RWPE2 (cell line): ENCODE results near the gene CFAP100.

Experiments
- ATAC-seq: fragments of 200-7000 bp; cut with Tn5 transposase; 3 replicates; pipeline ENCODE4 v1.9.1; 2021; ENCODE audit warnings: low read depth
- DNase-seq: peaks from one replicate; pipeline ENCODE4 v3.0.0-alpha.2; 2020; ENCODE audit warnings: low spot score
- H3K27ac ChIP-seq: fragments of 450-650 bp; 2 replicates; pipeline ENCODE4 v1.5.1; 2017; ENCODE audit warnings: mild to moderate bottlenecking; ENCODE audit not compliant: poor library complexity, severe bottlenecking
- H3K27me3 ChIP-seq: fragments of 250-450 bp; sonication (Bioruptor Pico); 2 replicates; pipeline ENCODE4 v1.5.1; 2021; ENCODE audit warnings: mild to moderate bottlenecking, moderate library complexity; ENCODE audit not compliant: insufficient read depth, poor library complexity, severe bottlenecking
- H3K36me3 ChIP-seq: fragments of 250-450 bp; sonication (Bioruptor Pico); 2 replicates; pipeline ENCODE4 v1.5.1; 2020; ENCODE audit warnings: low read depth, mild to moderate bottlenecking, moderate library complexity
- H3K4me1 ChIP-seq: fragments of 250-450 bp; sonication (Bioruptor Pico); 2 replicates; pipeline ENCODE4 v1.5.1; 2021; ENCODE audit warnings: mild to moderate bottlenecking, moderate library complexity; ENCODE audit not compliant: insufficient read depth, poor library complexity, severe bottlenecking
- H3K4me3 ChIP-seq: fragments of 250-450 bp; sonication (Bioruptor Pico); 2 replicates; pipeline ENCODE4 v1.5.1; 2021; ENCODE audit warnings: mild to moderate bottlenecking, moderate library complexity; ENCODE audit not compliant: severe bottlenecking
- H3K9me3 ChIP-seq: fragments of 250-450 bp; sonication (Bioruptor Pico); 2 replicates; pipeline ENCODE4 v1.5.1; 2021; ENCODE audit warnings: mild to moderate bottlenecking, moderate library complexity; ENCODE audit not compliant: severe bottlenecking
- TF ChIP-seq, protein P1 (sequence below): fragments of 450-650 bp; IDR thresholded peaks from one replicate; pipeline ENCODE4 v1.5.1; 2017; ENCODE audit warnings: mild to moderate bottlenecking, moderate library complexity; ENCODE audit not compliant: poor library complexity, severe bottlenecking

CFAP100 gene

DNA sequence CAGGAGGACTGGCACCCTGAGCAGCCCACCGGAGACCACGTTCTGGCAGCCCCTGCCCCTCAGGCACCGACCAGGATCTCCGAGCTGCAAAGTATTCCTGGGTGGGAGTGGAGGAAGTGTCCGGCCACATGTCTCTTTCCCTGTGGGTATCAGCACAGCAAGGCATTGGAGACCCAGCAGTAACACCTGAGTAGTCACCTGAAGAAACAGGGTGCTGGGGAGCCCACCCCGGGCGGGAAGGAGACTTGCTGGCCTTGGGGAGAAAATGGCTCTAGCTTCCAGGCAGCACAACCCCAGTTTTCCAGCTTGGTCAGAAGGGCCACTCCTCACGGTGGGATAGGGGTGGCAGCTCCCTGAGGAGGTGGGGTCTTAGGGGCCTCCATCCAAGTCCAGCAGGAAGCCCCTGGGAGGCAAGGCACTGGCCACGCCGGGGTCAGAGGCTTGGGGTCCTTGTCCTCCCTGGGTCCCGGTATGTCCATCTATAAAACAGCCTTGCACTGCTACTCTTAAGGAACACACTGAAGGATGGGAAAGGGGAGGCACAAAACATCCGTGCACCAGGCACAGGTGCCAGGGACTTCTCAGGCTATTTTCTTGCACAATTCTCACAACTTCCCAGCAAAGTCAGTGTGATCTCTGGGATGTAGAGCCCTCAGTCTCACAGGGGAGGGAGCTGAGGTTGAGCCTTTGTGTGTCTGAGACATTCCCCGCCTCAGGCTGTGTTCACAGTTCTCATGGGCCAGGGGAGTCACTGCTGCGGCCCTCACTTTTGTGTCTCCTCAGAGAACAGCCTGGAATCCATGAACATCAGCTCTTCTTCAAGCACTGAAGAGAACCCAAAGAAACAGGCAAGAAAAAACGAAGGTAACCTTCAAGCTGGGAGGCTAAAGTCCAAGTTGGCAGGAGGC is 11.9 kb downstream of the CFAP100 start:
- Histone ChIP-seq H3K36me3 (no peaks in the 10 kb centered on the region), H3K27ac (no peak overlapping the region), H3K4me3 (no peak overlapping the region)

DNA sequence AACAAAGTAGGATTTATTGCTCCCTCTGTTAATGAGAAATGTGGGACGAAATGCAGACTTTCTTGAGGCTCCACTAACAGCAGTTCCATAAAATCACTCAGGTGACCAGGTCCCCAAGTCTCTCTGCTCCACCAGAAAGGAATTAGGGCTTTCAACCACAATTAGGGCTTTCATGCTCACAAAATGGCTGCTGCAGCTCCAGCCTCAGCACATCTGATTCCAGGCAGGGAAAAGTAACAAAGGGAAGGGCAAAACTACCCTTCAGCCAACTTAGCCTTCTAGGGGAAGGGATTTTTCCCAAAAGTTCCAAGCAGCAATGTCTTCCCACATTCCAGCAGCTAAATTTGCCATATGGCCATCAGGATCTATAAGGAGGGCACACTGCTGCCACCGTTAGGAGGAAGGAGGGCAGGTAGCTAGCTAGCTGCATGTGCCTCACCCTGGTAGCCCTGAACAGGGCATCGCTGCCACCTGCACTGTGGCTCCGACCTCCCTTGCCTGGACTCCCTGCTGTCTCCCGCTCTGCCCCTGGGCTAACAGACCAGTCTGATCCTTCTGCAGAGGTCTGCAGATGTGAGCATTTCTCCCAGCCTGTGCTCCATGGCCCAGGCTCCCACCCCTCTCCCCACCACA is 12.8 kb downstream of the CFAP100 start:
- TF ChIP-seq, protein P1, sequence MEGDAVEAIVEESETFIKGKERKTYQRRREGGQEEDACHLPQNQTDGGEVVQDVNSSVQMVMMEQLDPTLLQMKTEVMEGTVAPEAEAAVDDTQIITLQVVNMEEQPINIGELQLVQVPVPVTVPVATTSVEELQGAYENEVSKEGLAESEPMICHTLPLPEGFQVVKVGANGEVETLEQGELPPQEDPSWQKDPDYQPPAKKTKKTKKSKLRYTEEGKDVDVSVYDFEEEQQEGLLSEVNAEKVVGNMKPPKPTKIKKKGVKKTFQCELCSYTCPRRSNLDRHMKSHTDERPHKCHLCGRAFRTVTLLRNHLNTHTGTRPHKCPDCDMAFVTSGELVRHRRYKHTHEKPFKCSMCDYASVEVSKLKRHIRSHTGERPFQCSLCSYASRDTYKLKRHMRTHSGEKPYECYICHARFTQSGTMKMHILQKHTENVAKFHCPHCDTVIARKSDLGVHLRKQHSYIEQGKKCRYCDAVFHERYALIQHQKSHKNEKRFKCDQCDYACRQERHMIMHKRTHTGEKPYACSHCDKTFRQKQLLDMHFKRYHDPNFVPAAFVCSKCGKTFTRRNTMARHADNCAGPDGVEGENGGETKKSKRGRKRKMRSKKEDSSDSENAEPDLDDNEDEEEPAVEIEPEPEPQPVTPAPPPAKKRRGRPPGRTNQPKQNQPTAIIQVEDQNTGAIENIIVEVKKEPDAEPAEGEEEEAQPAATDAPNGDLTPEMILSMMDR, result no peak
- no peaks in the 10 kb centered on the region for H3K4me1 ChIP-seq
- H3K27ac ChIP-seq, result no peak overlapping the region
- no peaks in the 10 kb centered on the region for H3K9me3 ChIP-seq
- DNase-seq (no peak), ATAC-seq (no peak)
- H3K27me3 ChIP-seq, result no peaks in the 10 kb centered on the region
- no peak overlapping the region for H3K4me3 ChIP-seq
- H3K36me3 ChIP-seq, result no peaks in the 10 kb centered on the region

More for the DNA sequence above, 11.9 kb downstream of the CFAP100 start:
- Histone ChIP-seq H3K9me3 (no peaks in the 10 kb centered on the region), H3K27me3 (no peaks in the 10 kb centered on the region), H3K4me1 (no peaks in the 10 kb centered on the region)
- TF ChIP-seq, protein P1, result no peak
- ATAC-seq (no peak), DNase-seq (no peak)

DNA sequence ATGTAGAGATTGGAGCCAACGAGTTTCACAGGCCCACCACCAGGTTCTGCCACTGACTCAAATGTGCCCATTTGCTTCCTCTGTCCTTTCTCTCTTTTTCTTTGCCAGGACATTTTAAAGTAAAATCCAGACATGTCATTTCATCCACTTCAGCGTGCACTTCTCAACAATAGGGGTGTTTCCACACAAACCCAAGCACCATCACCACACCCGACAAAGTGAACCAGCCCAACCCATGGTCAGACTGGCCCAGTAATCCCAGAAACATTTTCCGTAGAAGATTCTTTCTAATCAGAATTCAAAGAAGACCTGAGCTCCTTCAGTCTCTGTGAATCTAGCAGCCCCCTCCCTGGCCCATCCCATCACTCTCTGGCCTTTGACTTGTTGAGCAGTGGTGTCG is 13.4 kb downstream of the CFAP100 start:
- Histone ChIP-seq H3K9me3 (no peaks in the 10 kb centered on the region), H3K36me3 (no peaks in the 10 kb centered on the region), H3K27me3 (no peaks in the 10 kb centered on the region), H3K27ac (no peak overlapping the region), H3K4me3 (no peak overlapping the region), H3K4me1 (no peaks in the 10 kb centered on the region)
- TF ChIP-seq, protein P1, result no peak
- DNase-seq, result no peak
- ATAC-seq, result no peak

DNA sequence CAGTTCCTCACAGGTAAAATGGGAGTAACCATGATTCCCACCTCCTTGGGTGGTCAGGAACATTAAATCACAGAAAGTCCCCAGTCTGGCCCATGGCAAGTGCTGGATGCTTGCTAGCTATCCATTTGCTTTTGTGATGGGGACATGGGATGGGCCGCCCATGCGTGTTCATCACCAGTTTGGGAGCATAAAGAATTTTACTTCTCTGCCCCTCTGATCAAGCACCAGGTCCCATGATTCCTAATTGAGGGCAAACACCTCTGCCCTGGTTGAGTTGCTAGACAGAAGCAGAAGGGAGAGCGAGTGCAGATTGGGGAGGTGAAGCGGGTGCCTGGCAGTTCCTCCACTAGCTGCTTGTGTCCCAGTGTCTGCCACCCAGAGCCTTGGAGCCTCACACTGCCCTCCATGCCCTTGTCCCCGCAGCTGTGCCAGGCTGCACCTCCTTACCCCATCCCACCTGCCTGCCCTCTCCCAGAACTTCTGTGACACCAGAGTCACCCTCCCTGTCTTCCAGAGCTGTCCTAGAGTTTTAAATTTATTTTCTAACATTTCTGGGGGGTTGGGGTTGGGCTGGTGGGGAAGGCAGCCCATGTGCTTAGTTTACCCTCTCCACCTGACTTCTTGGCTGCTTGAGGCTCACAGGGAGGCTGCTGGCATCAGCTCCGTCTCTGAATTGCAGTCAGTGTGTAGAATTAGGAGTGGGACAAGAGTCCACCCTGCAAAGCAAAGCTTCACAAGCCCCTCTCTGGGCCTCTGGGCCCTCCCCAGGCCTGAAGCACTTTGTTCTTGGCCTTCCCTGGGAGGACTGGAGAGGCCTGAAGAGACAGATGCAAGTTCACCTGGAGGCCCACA is 18.4 kb downstream of the CFAP100 start:
- H3K36me3 ChIP-seq, result no peaks in the 10 kb centered on the region
- H3K4me3 ChIP-seq, result no peak overlapping the region
- TF ChIP-seq, protein P1, result no peak
- no peaks in the 10 kb centered on the region for H3K4me1 ChIP-seq
- no peak overlapping the region for H3K27ac ChIP-seq
- DNase-seq (no peak), ATAC-seq (no peak)
- H3K9me3 ChIP-seq, result no peaks in the 10 kb centered on the region
- peaks cover 4% of the 10 kb centered on the region for H3K27me3 ChIP-seq
